Spleen (tissue), 11 donors: Measurements from ENCODE around the gene PLSCR5. TPM values are rescaled to one million over a fixed set of nuclear protein-coding genes. Genes with fewer than 3 reads are reported as not detected.

Experiments used
- DNase-seq: peaks from one replicate; pipeline ENCODE4 v3.0.0-alpha.2; 2020
- H3K27ac ChIP-seq, 8 donors: fragments of 200-600 bp; sonication (generic) in 7 of 8; 1 replicate in 4 of 8; 2 replicates in 4 of 8; pipeline versions ENCODE4 v1.5.0 to v1.8.0; 2016 to 2021; ENCODE audit warnings: inconsistent platforms in 4 of 8, mild to moderate bottlenecking in 4 of 8, moderate library complexity in 1 of 8
- H3K27me3 ChIP-seq, 7 donors: fragments of 200-600 bp; sonication (generic) in 6 of 7; replicated peaks in 1 of 7; 1 replicate in 4 of 7; 2 replicates in 3 of 7; pipeline versions ENCODE4 v1.5.0 to v1.8.0; 2016 to 2021; ENCODE audit warnings: inconsistent platforms in 3 of 7, mild to moderate bottlenecking in 1 of 7
- H3K36me3 ChIP-seq, 6 donors: fragments of 200-600 bp; sonication (generic) in 5 of 6; 1 replicate in 4 of 6; 2 replicates in 2 of 6; pipeline versions ENCODE4 v1.5.0 to v1.8.0; 2016 to 2021; ENCODE audit warnings: inconsistent platforms in 2 of 6
- H3K4me1 ChIP-seq, 6 donors: fragments of 200-600 bp; sonication (generic) in 5 of 6; 1 replicate in 3 of 6; 2 replicates in 3 of 6; pipeline versions ENCODE4 v1.5.0 to v1.8.0; 2016 to 2021; ENCODE audit warnings: inconsistent platforms in 3 of 6
- H3K4me3 ChIP-seq, 8 donors: fragments of 200-600 bp; sonication (generic) in 7 of 8; 1 replicate in 4 of 8; 2 replicates in 4 of 8; pipeline versions ENCODE4 v1.5.0 to v1.8.0; 2016 to 2021; ENCODE audit warnings: inconsistent platforms in 4 of 8, mild to moderate bottlenecking in 4 of 8, moderate library complexity in 2 of 8
- H3K9me3 ChIP-seq, 8 donors: fragments of 200-600 bp; sonication (generic) in 7 of 8; 1 replicate in 4 of 8; 2 replicates in 4 of 8; pipeline versions ENCODE4 v1.5.0 to v1.8.0; 2016 to 2021; ENCODE audit warnings: inconsistent platforms in 4 of 8
- POLR2A ChIP-seq, 3 donors: fragments of 450-650 bp; IDR thresholded peaks; one replicate each; pipeline ENCODE4 v1.5.1; 2017; ENCODE audit warnings: antibody characterized with exemption in 3 of 3, mild to moderate bottlenecking in 1 of 3
- POLR2AphosphoS5 ChIP-seq, 3 donors: sonication (generic); formaldehyde crosslinking; IDR thresholded peaks; one replicate each; pipeline ENCODE4 v1.5.1; 2017; ENCODE audit warnings: antibody characterized with exemption in 3 of 3
- WGBS, 5 donors: extraction: QIAGEN DNeasy Blood & Tissue Kit in 3 of 5; methylation state at CpG; one replicate each; pipeline versions ENCODE4 v1.1.5 to v1.1.7; 2013 to 2018; 5-methylcytosine and 5-hydroxymethylcytosine counted together
- intact Hi-C: fragments of 100-400 bp; cut with DNase I; formaldehyde crosslinking; loops from one replicate; pipeline ENCODE4 v1.15.0; 2023; ENCODE audit warnings: low total_unique reads
- polyA plus RNA-seq, 3 donors: library from polyadenylated mRNA; stranded (reverse); fragments of 200-250 nt; gene quantifications; one replicate each; pipeline ENCODE4 v1.2.1, GENCODE V29; 2013
- total RNA-seq, 7 donors: library from RNA; depleted of rRNA in 3 of 7; stranded (reverse); fragments of >200 nt in 3 of 7; fragmentation: NEBNext Ultra II Directional in 4 of 7; extraction: Animal tissue kit (Norgen Biotek cat#: 25700) in 4 of 7; gene quantifications; one replicate each; pipeline versions ENCODE4 v1.1.0 to v1.2.1, GENCODE V29; 2016 to 2021
- TF ChIP-seq, protein P1 (sequence below), 11 experiments: fragments of 200-600 bp in 7 of 11; fragments of 450-650 bp in 4 of 11; sonication (generic) in 4 of 11; IDR thresholded peaks in 8 of 11; conservative IDR thresholded peaks in 3 of 11; 1 replicate in 7 of 11; 2 replicates in 4 of 11; pipeline versions ENCODE4 v1.4.0 to v1.8.0; 2016 to 2021; ENCODE audit warnings: antibody characterized with exemption in 11 of 11, inconsistent platforms in 4 of 11, mild to moderate bottlenecking in 1 of 11
- donor health status: healthy with polysubstance abuse.
- donor health status: DM: no; HTN: no; CAD: no; lungs with moderate emphysema.
- donor health status: DM: no; HTN: no; CAD: no.
- donor health status: Bipolar disorder and iron deficiency.
- donor health status: healthy.
- donor health status: DM: no; HTN: no; CAD: no.
- donor health status: DM: yes; HTN: yes; CAD: no.

The PLSCR5 gene
- total and polyA plus RNA-seq, 10 donors = not detected

- no peak for DNase-seq
- H3K27me3 ChIP-seq = no peaks in the 10 kb centered on the region
- 21 to 32% (median 27%) methylated on average over 3 of the region's 3 CpGs for WGBS, 5 donors
- H3K27ac ChIP-seq = no peak overlapping the region
- no peaks in the 10 kb centered on the region for H3K36me3 ChIP-seq
- peaks cover 0 to 4% (median 0%) of the 10 kb centered on the region in 6 donors for H3K4me1 ChIP-seq
- no peaks in the 10 kb centered on the region for H3K9me3 ChIP-seq
- intact Hi-C loops = no loop called here
- H3K4me3 ChIP-seq = no peak overlapping the region
- TF ChIP-seq, protein P1, sequence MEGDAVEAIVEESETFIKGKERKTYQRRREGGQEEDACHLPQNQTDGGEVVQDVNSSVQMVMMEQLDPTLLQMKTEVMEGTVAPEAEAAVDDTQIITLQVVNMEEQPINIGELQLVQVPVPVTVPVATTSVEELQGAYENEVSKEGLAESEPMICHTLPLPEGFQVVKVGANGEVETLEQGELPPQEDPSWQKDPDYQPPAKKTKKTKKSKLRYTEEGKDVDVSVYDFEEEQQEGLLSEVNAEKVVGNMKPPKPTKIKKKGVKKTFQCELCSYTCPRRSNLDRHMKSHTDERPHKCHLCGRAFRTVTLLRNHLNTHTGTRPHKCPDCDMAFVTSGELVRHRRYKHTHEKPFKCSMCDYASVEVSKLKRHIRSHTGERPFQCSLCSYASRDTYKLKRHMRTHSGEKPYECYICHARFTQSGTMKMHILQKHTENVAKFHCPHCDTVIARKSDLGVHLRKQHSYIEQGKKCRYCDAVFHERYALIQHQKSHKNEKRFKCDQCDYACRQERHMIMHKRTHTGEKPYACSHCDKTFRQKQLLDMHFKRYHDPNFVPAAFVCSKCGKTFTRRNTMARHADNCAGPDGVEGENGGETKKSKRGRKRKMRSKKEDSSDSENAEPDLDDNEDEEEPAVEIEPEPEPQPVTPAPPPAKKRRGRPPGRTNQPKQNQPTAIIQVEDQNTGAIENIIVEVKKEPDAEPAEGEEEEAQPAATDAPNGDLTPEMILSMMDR (IDR thresholded peaks at IDR 0.05 in 8 of 11, conservative IDR thresholded peaks at IDR 0.05 in 3 of 11) = peak in 7 of 11 experiments; percentile 3 to 54 (median 41)
- TF ChIP-seq POLR2AphosphoS5 (IDR thresholded peaks at IDR 0.05) = no peak
These were observed 36.1 kb upstream of the PLSCR5 start for GRCh38 chr3:146640955-146641867.

DNA sequence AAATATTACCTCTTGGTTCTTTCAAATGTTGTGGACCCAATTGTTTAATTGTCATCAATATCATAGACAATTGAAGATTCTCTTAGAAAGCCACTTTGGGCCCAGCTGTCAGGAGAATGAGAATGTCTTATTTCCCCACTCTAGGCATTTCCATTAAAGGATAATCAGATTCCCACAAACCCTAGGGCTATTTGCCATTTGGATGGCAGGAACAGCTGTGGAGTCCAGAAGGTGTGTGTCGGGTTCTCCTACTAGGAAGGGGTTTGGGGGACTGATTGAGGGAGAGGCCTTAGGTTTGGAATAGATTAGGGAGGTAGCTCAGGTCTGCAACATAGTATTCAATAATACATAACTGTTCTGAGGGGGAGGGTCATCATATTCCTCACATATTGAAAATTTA is 35.2 kb upstream of the PLSCR5 start:
- no peaks in the 10 kb centered on the region for H3K27me3 ChIP-seq
- H3K36me3 ChIP-seq = no peaks in the 10 kb centered on the region
- TF ChIP-seq, protein P1 (IDR thresholded peaks at IDR 0.05 in 8 of 11, conservative IDR thresholded peaks at IDR 0.05 in 3 of 11) = no peak
- no peak for TF ChIP-seq POLR2AphosphoS5 (IDR thresholded peaks at IDR 0.05)
- no peak for TF ChIP-seq POLR2A (IDR thresholded peaks at IDR 0.05)
- H3K4me3 ChIP-seq = no peak overlapping the region
- intact Hi-C loops = no loop called here
- no peak overlapping the region for H3K27ac ChIP-seq
- WGBS, 5 donors = 78 to 100% (median 92%) methylated on average over 1 of the region's 1 CpG
- DNase-seq = no peak
- H3K4me1 ChIP-seq = peaks cover 0 to 4% (median 0%) of the 10 kb centered on the region in 6 donors
- no peaks in the 10 kb centered on the region for H3K9me3 ChIP-seq

- Histone ChIP-seq H3K9me3 (no peaks in the 10 kb centered on the region), H3K27me3 (no peaks in the 10 kb centered on the region), H3K4me1 (peaks cover 0 to 4% (median 0%) of the 10 kb centered on the region in 6 donors), H3K36me3 (no peaks in the 10 kb centered on the region), H3K27ac (no peak overlapping the region), H3K4me3 (no peak overlapping the region)
- no peak for DNase-seq
- intact Hi-C loops = no loop called here
- TF ChIP-seq POLR2AphosphoS5 (IDR thresholded peaks at IDR 0.05) (no peak), POLR2A (IDR thresholded peaks at IDR 0.05) (no peak)
- TF ChIP-seq, protein P1 (IDR thresholded peaks at IDR 0.05 in 8 of 11, conservative IDR thresholded peaks at IDR 0.05 in 3 of 11) = peak in 1 of 11 experiments; percentile 35
These were observed 33.6 kb upstream of the PLSCR5 start for GRCh38 chr3:146638718-146639117.

- intact Hi-C loops = no loop called here
- WGBS, 5 donors = 79 to 89% (median 84%) methylated on average over 3 of the region's 3 CpGs
- Histone ChIP-seq H3K9me3 (no peaks in the 10 kb centered on the region), H3K4me3 (no peak overlapping the region), H3K27ac (no peak overlapping the region), H3K4me1 (peaks cover 0 to 4% (median 0%) of the 10 kb centered on the region in 6 donors), H3K27me3 (no peaks in the 10 kb centered on the region), H3K36me3 (no peaks in the 10 kb centered on the region)
- no peak for DNase-seq
- TF ChIP-seq POLR2A (IDR thresholded peaks at IDR 0.05) (no peak), POLR2AphosphoS5 (IDR thresholded peaks at IDR 0.05) (no peak)
- TF ChIP-seq, protein P1 (IDR thresholded peaks at IDR 0.05 in 8 of 11, conservative IDR thresholded peaks at IDR 0.05 in 3 of 11) = no peak
These were observed 32.7 kb upstream of the PLSCR5 start for GRCh38 chr3:146637871-146638270.
